ENCODE results near the gene CYTH1. TPM values are rescaled to one million over a fixed set of nuclear protein-coding genes. Genes with fewer than 3 reads are reported as not detected.

Gene CYTH1
- total RNA-seq, 4 donors from 2014 or later: 42.1 to 86.7 (median 67.5) TPM

DNA sequence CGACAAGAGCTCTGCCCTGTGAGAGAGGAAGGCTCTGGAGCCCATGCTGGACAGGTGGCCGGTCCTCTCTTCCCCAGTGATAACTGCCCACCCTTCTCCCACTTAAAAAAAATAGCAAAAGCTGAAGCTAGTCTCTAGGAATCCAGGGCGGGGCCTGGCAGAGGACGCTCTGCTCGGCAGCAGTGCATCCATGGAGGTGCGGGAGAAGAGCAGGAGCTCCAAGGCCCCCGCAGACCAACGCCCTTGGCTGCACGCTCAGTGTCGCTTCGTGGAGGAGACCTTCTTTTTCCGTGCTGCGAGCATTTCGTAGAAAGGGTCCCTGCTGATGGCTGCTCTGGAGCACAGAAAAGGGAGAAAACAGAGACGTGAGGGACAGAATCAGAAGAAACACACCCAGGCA, 106.2 kb downstream of the CYTH1 start:
- H3K27ac ChIP-seq: no peak overlapping the region

DNA sequence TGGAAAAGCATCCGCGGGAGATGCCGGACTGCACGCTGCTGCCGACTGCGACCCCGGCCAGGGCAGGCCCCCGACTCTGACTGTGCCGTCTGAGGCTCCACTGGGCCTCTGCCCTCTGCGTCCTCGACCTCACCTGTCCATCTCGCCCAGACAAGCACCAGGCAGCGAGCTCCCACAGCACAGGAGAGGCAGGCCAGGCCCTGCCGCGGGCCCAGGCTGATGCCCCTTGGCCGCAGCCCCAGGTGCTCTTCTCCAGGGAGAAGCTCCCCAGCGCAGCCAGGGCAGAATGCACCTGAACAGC, 106.8 kb downstream of the CYTH1 start:
- H3K9me3 ChIP-seq: no peaks in the 10 kb centered on the region
- H3K27ac ChIP-seq: no peak overlapping the region
- no peak overlapping the region for H3K4me3 ChIP-seq
- no peak for DNase-seq
- intact Hi-C loops (cut with DNase I): no loop called here
- H3K27me3 ChIP-seq: no peaks in the 10 kb centered on the region
- peaks cover 0 to 38% (median 11%) of the 10 kb centered on the region in 3 donors for H3K4me1 ChIP-seq
- 82 to 93% methylated on average over 8 to 17 of the region's 17 CpGs for WGBS, 2 donors
- no peak for TF ChIP-seq POLR2A (IDR thresholded peaks at IDR 0.05)
- TF ChIP-seq, protein P1, sequence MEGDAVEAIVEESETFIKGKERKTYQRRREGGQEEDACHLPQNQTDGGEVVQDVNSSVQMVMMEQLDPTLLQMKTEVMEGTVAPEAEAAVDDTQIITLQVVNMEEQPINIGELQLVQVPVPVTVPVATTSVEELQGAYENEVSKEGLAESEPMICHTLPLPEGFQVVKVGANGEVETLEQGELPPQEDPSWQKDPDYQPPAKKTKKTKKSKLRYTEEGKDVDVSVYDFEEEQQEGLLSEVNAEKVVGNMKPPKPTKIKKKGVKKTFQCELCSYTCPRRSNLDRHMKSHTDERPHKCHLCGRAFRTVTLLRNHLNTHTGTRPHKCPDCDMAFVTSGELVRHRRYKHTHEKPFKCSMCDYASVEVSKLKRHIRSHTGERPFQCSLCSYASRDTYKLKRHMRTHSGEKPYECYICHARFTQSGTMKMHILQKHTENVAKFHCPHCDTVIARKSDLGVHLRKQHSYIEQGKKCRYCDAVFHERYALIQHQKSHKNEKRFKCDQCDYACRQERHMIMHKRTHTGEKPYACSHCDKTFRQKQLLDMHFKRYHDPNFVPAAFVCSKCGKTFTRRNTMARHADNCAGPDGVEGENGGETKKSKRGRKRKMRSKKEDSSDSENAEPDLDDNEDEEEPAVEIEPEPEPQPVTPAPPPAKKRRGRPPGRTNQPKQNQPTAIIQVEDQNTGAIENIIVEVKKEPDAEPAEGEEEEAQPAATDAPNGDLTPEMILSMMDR (IDR thresholded peaks at IDR 0.05): no peak
- H3K36me3 ChIP-seq: peaks cover 29 to 77% (median 38%) of the 10 kb centered on the region in 3 donors

More for the DNA sequence above, 106.2 kb downstream of the CYTH1 start:
- 89 to 100% methylated on average over 1 to 15 of the region's 15 CpGs for WGBS, 2 donors
- no peak for TF ChIP-seq POLR2A (IDR thresholded peaks at IDR 0.05)
- TF ChIP-seq, protein P1 (IDR thresholded peaks at IDR 0.05): no peak
- peaks cover 0 to 32% (median 9%) of the 10 kb centered on the region in 3 donors for H3K4me1 ChIP-seq
- H3K9me3 ChIP-seq: no peaks in the 10 kb centered on the region
- peaks cover 29 to 82% (median 38%) of the 10 kb centered on the region in 3 donors for H3K36me3 ChIP-seq
- intact Hi-C loops (cut with DNase I): no loop called here
- no peaks in the 10 kb centered on the region for H3K27me3 ChIP-seq
- no peak for DNase-seq
- H3K4me3 ChIP-seq: no peak overlapping the region

DNA sequence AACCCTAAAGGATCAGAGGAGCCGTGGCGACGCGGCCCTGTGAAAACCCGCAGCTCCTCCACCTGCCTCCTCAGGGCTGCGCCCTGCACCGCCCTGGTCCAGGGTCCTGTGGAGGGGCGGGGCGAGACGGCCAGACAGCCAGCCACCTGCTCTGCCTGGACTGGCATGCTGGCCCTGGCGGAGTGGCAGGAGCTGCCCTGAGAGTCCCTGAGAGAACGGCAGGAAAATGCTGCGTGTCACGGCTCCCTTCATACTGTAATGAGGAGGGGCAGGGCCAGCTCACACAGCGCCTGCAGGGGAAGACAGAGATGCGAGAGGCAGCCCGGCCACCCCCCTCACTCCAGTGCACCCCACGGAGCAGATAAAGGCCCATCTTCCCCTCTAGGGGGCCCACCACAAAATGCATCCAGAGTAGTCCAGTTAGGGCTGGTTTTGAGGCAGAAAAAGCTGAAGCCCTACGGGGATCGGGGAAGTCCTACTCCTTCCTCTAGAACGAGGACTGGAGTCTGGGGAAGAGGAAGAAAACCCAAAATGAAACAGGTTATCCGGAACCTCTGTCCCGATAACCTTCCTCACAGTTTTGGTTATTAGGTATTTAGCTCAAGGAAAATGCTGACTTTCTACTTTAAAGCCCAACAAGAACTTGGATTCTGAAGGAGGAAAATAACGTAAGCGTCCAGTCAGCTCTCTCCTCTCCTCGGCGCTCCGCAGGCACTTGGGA, 107.3 kb downstream of the CYTH1 start:
- H3K27ac ChIP-seq: no peak overlapping the region
- no peaks in the 10 kb centered on the region for H3K27me3 ChIP-seq
- intact Hi-C loops (cut with DNase I): no loop called here
- no peaks in the 10 kb centered on the region for H3K9me3 ChIP-seq
- TF ChIP-seq POLR2A (IDR thresholded peaks at IDR 0.05): no peak
- TF ChIP-seq, protein P1 (IDR thresholded peaks at IDR 0.05): no peak
- WGBS, 2 donors: 67 to 88% methylated on average over 10 to 14 of the region's 28 CpGs
- DNase-seq: no peak
- no peak overlapping the region for H3K4me3 ChIP-seq
- peaks cover 0 to 43% (median 12%) of the 10 kb centered on the region in 3 donors for H3K4me1 ChIP-seq
- peaks cover 29 to 72% (median 33%) of the 10 kb centered on the region in 3 donors for H3K36me3 ChIP-seq

DNA sequence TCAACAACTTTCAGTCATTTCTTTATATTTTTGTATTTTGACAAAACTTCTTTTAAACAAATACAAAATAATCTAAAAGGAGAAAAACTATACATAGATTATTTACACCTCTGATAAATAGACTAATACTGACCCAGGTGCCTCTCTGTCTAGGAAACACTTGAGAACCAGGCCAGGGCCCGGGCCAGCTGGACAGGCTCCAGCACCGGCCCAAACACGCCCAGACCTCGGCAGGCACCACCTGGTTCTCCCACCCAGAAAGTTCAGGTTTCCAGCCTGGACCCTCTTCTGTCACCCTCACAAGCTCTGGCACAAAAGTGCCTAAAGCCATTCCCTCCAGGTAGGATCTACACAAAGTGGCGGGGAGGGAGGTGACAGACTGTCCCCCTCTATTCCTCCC, 107.9 kb downstream of the CYTH1 start:
- Histone ChIP-seq H3K4me3 (no peak overlapping the region), H3K27me3 (no peaks in the 10 kb centered on the region), H3K36me3 (peaks cover 25 to 66% (median 30%) of the 10 kb centered on the region in 3 donors), H3K9me3 (no peaks in the 10 kb centered on the region), H3K4me1 (peaks cover 0 to 43% (median 12%) of the 10 kb centered on the region in 3 donors), H3K27ac (no peak overlapping the region)
- intact Hi-C loops (cut with DNase I): no loop called here
- WGBS, 2 donors: 20 to 66% methylated on average over 4 to 5 of the region's 5 CpGs
- no peak for TF ChIP-seq POLR2A (IDR thresholded peaks at IDR 0.05)
- TF ChIP-seq, protein P1 (IDR thresholded peaks at IDR 0.05): no peak
- no peak for DNase-seq

DNA sequence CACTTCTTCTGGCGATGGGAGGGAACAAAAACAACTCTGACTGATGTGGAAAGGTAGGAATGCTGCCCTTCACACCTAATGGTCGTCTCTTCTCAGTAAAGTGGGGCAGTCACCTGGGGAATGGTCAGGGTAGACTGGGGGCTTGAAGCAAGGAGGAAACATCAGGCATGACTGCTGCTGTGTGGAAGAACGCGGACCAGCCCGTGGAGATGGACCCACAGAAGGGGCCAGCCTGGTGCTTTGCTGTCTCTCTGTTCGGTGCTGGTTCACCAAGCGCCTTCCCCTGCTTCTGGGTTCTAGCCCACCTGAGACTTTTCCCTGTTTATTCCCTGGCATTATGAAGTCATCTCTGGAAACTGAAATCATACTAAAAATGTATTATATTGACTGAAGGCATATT, 108.7 kb downstream of the CYTH1 start:
- Histone ChIP-seq H3K4me3 (no peak overlapping the region), H3K4me1 (peaks cover 0 to 43% (median 12%) of the 10 kb centered on the region in 3 donors), H3K27ac (no peak overlapping the region), H3K36me3 (peaks cover 25 to 58% (median 27%) of the 10 kb centered on the region in 3 donors), H3K27me3 (no peaks in the 10 kb centered on the region), H3K9me3 (no peaks in the 10 kb centered on the region)
- WGBS, 2 donors: 84 to 94% methylated on average over 7 of the region's 7 CpGs
- TF ChIP-seq POLR2A (IDR thresholded peaks at IDR 0.05): no peak
- TF ChIP-seq, protein P1 (IDR thresholded peaks at IDR 0.05): no peak
- no peak for DNase-seq
- intact Hi-C loops (cut with DNase I): no loop called here
